Astrocyte (in vitro differentiated cells and primary cell): ENCODE measurements around the gene HYOU1. TPM values are rescaled to one million over a fixed set of nuclear protein-coding genes. Genes with fewer than 3 reads are reported as not detected.

ENCODE experiments used
- DNase-seq: peaks from one replicate; pipeline ENCODE4 v3.0.0-alpha.2; 2010; ENCODE audit warnings: low read depth
- FAIRE-seq: peaks from 2 replicates; lab custom pipeline; 2011; peaks lifted over from hg19 to GRCh38; lab: Jason Lieb, UNC
- H2AFZ ChIP-seq: 2 replicates; pipeline ENCODE4 v1.6.0; 2012; ENCODE audit warnings: low read depth, low read length, inconsistent platforms
- H3K27ac ChIP-seq: 2 replicates; pipeline ENCODE4 v1.5.1; 2011; ENCODE audit warnings: low read depth, low read length, inconsistent platforms
- H3K27me3 ChIP-seq: 2 replicates; pipeline ENCODE4 v1.6.0; 2011; ENCODE audit warnings: low read length, inconsistent platforms; ENCODE audit not compliant: insufficient read depth
- H3K36me3 ChIP-seq: 2 replicates; pipeline ENCODE4 v1.5.1; 2011; ENCODE audit warnings: low read length, inconsistent platforms; ENCODE audit not compliant: insufficient read depth
- H3K4me1 ChIP-seq: 2 replicates; pipeline ENCODE4 v1.5.1; 2011; ENCODE audit warnings: low read length, inconsistent platforms; ENCODE audit not compliant: insufficient read depth
- H3K4me2 ChIP-seq: 2 replicates; pipeline ENCODE4 v1.6.0; 2012; ENCODE audit warnings: low read length, inconsistent platforms
- H3K4me3 ChIP-seq: 2 replicates; pipeline ENCODE4 v1.5.1; 2011; ENCODE audit warnings: low read depth, mild to moderate bottlenecking, low read length, inconsistent platforms; ENCODE audit not compliant: insufficient read depth
- H3K79me2 ChIP-seq: 2 replicates; pipeline ENCODE4 v1.6.0; 2012; ENCODE audit warnings: mild to moderate bottlenecking, low read length, inconsistent platforms; ENCODE audit not compliant: insufficient read depth
- H3K9ac ChIP-seq: 2 replicates; pipeline ENCODE4 v1.6.0; 2012; ENCODE audit warnings: mild to moderate bottlenecking, low read length, inconsistent platforms
- H3K9me3 ChIP-seq: 2 replicates; pipeline ENCODE4 v1.5.1; 2012; ENCODE audit warnings: low read depth, mild to moderate bottlenecking, low read length, inconsistent platforms; ENCODE audit not compliant: insufficient read depth
- H4K20me1 ChIP-seq: 2 replicates; pipeline ENCODE4 v1.6.0; 2012; ENCODE audit warnings: low read length, inconsistent platforms; ENCODE audit not compliant: insufficient read depth
- H3K27ac Mint-ChIP-seq: one replicate; pipeline ENCODE4 v1.8.0; 2021; ENCODE audit warnings: mild to moderate bottlenecking, mixed read lengths; ENCODE audit not compliant: unreplicated experiment
- H3K27me3 Mint-ChIP-seq: one replicate; pipeline ENCODE4 v1.8.0; 2021; ENCODE audit warnings: low read depth, mixed read lengths; ENCODE audit not compliant: unreplicated experiment
- H3K36me3 Mint-ChIP-seq: one replicate; pipeline ENCODE4 v1.8.0; 2021; ENCODE audit warnings: low read depth, mixed read lengths; ENCODE audit not compliant: unreplicated experiment
- H3K4me1 Mint-ChIP-seq: one replicate; pipeline ENCODE4 v1.8.0; 2021; ENCODE audit warnings: low read depth, mixed read lengths; ENCODE audit not compliant: unreplicated experiment
- H3K4me3 Mint-ChIP-seq: one replicate; pipeline ENCODE4 v1.8.0; 2021; ENCODE audit warnings: mild to moderate bottlenecking, moderate library complexity, mixed read lengths; ENCODE audit not compliant: unreplicated experiment
- H3K9me3 Mint-ChIP-seq: one replicate; pipeline ENCODE4 v1.8.0; 2021; ENCODE audit warnings: mild to moderate bottlenecking, mixed read lengths; ENCODE audit not compliant: unreplicated experiment
- CTCF ChIP-seq: IDR thresholded peaks from 2 replicates; pipeline ENCODE4 v1.5.1; 2011; ENCODE audit warnings: low read depth, mild to moderate bottlenecking, inconsistent platforms, low read length, moderate library complexity; ENCODE audit not compliant: insufficient read depth
- EZH2 ChIP-seq: IDR thresholded peaks from 2 replicates; pipeline ENCODE4 v1.6.1; 2012; ENCODE audit warnings: mild to moderate bottlenecking, low read length, inconsistent platforms; ENCODE audit not compliant: insufficient read depth
- total RNA-seq: library from RNA; stranded (reverse); gene quantifications from 2 replicates; pipeline ENCODE4 v1.2.1, GENCODE V29; 2021

HYOU1 gene
- total RNA-seq, 1 donor from 2014 or later, result 282 TPM

GRCh38 chr11:119081682-119082260, 24.8 kb upstream of the HYOU1 start:
- Mint-ChIP-seq H3K9me3 (no peaks in the 10 kb centered on the region), H3K27me3 (no peaks in the 10 kb centered on the region), H3K4me1 (no peaks in the 10 kb centered on the region), H3K4me3 (no peak overlapping the region), H3K27ac (no peak overlapping the region), H3K36me3 (peaks cover 20% of the 10 kb centered on the region)
- Histone ChIP-seq H3K4me3 (no peak overlapping the region), H3K79me2 (peaks cover 12% of the 10 kb centered on the region), H3K9me3 (no peaks in the 10 kb centered on the region), H3K9ac (no peak overlapping the region), H3K27ac (no peak overlapping the region), H4K20me1 (peaks cover 3% of the 10 kb centered on the region), H2AFZ (no peak overlapping the region), H3K4me2 (no peak overlapping the region), H3K27me3 (no peaks in the 10 kb centered on the region), H3K36me3 (peaks cover 34% of the 10 kb centered on the region), H3K4me1 (peaks cover 11% of the 10 kb centered on the region)
- FAIRE-seq (no peak), DNase-seq (no peak)
- TF ChIP-seq EZH2 (no peak), CTCF (no peak)

GRCh38 chr11:119078675-119079420, 21.8 kb upstream of the HYOU1 start:
- DNase-seq (no peak), FAIRE-seq (no peak)
- H3K9me3 Mint-ChIP-seq, result no peaks in the 10 kb centered on the region
- Histone ChIP-seq H3K79me2 (no peaks in the 10 kb centered on the region), H3K9ac (no peak overlapping the region), H3K27me3 (no peaks in the 10 kb centered on the region), H3K4me3 (no peak overlapping the region), H3K27ac (no peak overlapping the region), H2AFZ (no peak overlapping the region), H3K36me3 (peaks cover 38% of the 10 kb centered on the region), H4K20me1 (no peaks in the 10 kb centered on the region), H3K4me2 (no peak overlapping the region), H3K9me3 (no peaks in the 10 kb centered on the region), H3K4me1 (no peaks in the 10 kb centered on the region)
- no peak overlapping the region for H3K4me3 Mint-ChIP-seq
- no peaks in the 10 kb centered on the region for H3K27me3 Mint-ChIP-seq
- H3K27ac Mint-ChIP-seq, result peak overlapping the region; percentile 53
- TF ChIP-seq EZH2 (no peak), CTCF (no peak)
- no peaks in the 10 kb centered on the region for H3K4me1 Mint-ChIP-seq
- H3K36me3 Mint-ChIP-seq, result peaks cover 21% of the 10 kb centered on the region

GRCh38 chr11:119077839-119078238, 20.8 kb upstream of the HYOU1 start:
- FAIRE-seq (no peak), DNase-seq (no peak)
- H3K9me3 ChIP-seq, result no peaks in the 10 kb centered on the region
- H4K20me1 ChIP-seq, result no peaks in the 10 kb centered on the region
- no peak overlapping the region for H3K4me3 ChIP-seq
- Mint-ChIP-seq H3K9me3 (no peaks in the 10 kb centered on the region), H3K27ac (no peak overlapping the region), H3K4me1 (no peaks in the 10 kb centered on the region), H3K4me3 (no peak overlapping the region), H3K36me3 (peaks cover 23% of the 10 kb centered on the region), H3K27me3 (no peaks in the 10 kb centered on the region)
- peaks cover 48% of the 10 kb centered on the region for H3K36me3 ChIP-seq
- TF ChIP-seq CTCF, result no peak
- no peak for TF ChIP-seq EZH2
- H3K4me2 ChIP-seq, result no peak overlapping the region
- no peaks in the 10 kb centered on the region for H3K79me2 ChIP-seq
- no peak overlapping the region for H3K27ac ChIP-seq
- no peak overlapping the region for H2AFZ ChIP-seq
- no peaks in the 10 kb centered on the region for H3K27me3 ChIP-seq
- no peak overlapping the region for H3K9ac ChIP-seq
- H3K4me1 ChIP-seq, result no peaks in the 10 kb centered on the region
